Osteoblast (primary cell): ENCODE results near the gene NPY4R. TPM values are rescaled to one million over a fixed set of nuclear protein-coding genes. Genes with fewer than 3 reads are reported as not detected.
"Not testable (repeated sequence)": the region's sequence is repeated elsewhere in the genome, so short reads cannot be mapped to it uniquely, and the experiment has no call there.

Experiments
- DNase-seq: peaks from one replicate; pipeline ENCODE4 v3.0.0; 2011; ENCODE audit warnings: low spot score, mixed read lengths; ENCODE audit not compliant: insufficient read length; ENCODE audit errors: missing footprints
- H2AFZ ChIP-seq: 2 replicates; pipeline ENCODE4 v1.6.0; 2011; ENCODE audit warnings: mild to moderate bottlenecking, low read length
- H3K27ac ChIP-seq: 2 replicates; pipeline ENCODE4 v1.5.1; 2011; ENCODE audit warnings: mild to moderate bottlenecking, low read depth, low read length, moderate library complexity
- H3K27me3 ChIP-seq: 2 replicates; pipeline ENCODE4 v1.6.0; 2012; ENCODE audit warnings: mild to moderate bottlenecking, control low read depth, inconsistent platforms, low read length, moderate library complexity; ENCODE audit not compliant: insufficient read depth
- H3K36me3 ChIP-seq: 2 replicates; pipeline ENCODE4 v1.5.1; 2011; ENCODE audit warnings: mild to moderate bottlenecking, low read length, control low read depth, moderate library complexity; ENCODE audit not compliant: insufficient read depth
- H3K4me1 ChIP-seq: 2 replicates; pipeline ENCODE4 v1.5.1; 2011; ENCODE audit warnings: mild to moderate bottlenecking, low read length, control low read depth, moderate library complexity; ENCODE audit not compliant: insufficient read depth
- H3K4me2 ChIP-seq: 2 replicates; pipeline ENCODE4 v1.6.0; 2011; ENCODE audit warnings: mild to moderate bottlenecking, low read length; ENCODE audit not compliant: insufficient read depth
- H3K4me3 ChIP-seq: fragments of 200-600 bp; sonication (generic); 3 replicates; pipeline ENCODE4 v1.5.1; 2012; ENCODE audit warnings: mild to moderate bottlenecking, low read length, inconsistent platforms; ENCODE audit not compliant: insufficient read depth
- H3K79me2 ChIP-seq: 2 replicates; pipeline ENCODE4 v1.6.0; 2012; ENCODE audit warnings: mild to moderate bottlenecking, low read length, control low read depth, inconsistent platforms; ENCODE audit not compliant: insufficient read depth
- H3K9me3 ChIP-seq: 2 replicates; pipeline ENCODE4 v1.5.1; 2011; ENCODE audit warnings: low read depth, low read length, control low read depth
- H4K20me1 ChIP-seq: 2 replicates; pipeline ENCODE4 v1.6.0; 2012; ENCODE audit warnings: mild to moderate bottlenecking, low read length, control low read depth; ENCODE audit not compliant: insufficient read depth
- total RNA-seq: library from RNA; depleted of rRNA; stranded (reverse); fragments of >200 nt; gene quantifications from 2 replicates; pipeline ENCODE4 v1.2.3, GENCODE V29; 2012

NPY4R gene
- total RNA-seq, 1 donor = 0.36 TPM

GRCh38 chr10:46470134-46470533, 4.4 kb upstream of the NPY4R start:
- not testable (repeated sequence) for H3K79me2 ChIP-seq, H3K4me3 ChIP-seq

DNA sequence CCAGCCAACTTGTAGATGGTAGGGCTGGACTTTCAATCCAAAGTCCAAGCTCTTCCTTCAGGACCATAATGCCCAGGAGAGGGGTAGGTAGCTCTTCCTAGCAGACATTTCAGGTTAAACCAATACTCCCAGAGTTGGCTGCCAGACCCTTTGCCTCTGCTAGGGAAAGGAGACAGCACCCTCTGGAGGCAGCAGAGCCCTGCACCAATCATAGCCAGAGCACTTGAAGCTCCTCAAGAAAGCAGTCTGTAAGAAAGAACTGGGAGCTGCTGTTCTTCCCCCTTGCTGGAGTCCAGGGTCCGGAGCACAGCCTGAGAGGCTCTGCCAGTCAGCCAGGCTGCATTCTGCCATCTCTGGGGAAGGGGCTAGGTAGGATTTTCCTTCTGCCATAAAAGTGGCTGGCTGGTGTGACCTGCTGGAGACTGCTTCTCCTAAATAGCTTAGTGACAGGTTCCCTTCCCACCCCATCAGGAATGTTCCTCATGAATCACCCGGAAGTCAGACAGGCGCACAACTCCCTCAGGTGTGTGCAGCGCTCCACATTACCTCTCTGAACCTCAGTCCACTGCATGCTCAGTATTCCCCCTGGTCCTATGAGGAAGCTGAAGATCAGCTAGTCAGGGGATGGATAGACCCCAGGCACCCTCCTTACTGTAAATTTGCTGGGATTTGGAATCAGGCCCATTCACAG, 2.5 kb upstream of the NPY4R start:
- not testable (repeated sequence) for H3K36me3 ChIP-seq, H3K9me3 ChIP-seq, H3K4me2 ChIP-seq, H3K4me1 ChIP-seq, DNase-seq, H3K27me3 ChIP-seq, H4K20me1 ChIP-seq, H3K4me3 ChIP-seq, H3K27ac ChIP-seq, H3K79me2 ChIP-seq, H2AFZ ChIP-seq

More at GRCh38 chr10:46470134-46470533, 4.4 kb upstream of the NPY4R start:
- DNase-seq, H3K36me3 ChIP-seq, H4K20me1 ChIP-seq, H3K27me3 ChIP-seq, H3K4me2 ChIP-seq, H2AFZ ChIP-seq, H3K4me1 ChIP-seq, H3K27ac ChIP-seq, H3K9me3 ChIP-seq: not testable (repeated sequence)

GRCh38 chr10:46463608-46464007, 2.1 kb downstream of the NPY4R start:
- DNase-seq, H3K4me1 ChIP-seq, H3K79me2 ChIP-seq, H2AFZ ChIP-seq, H3K9me3 ChIP-seq, H3K36me3 ChIP-seq, H3K4me3 ChIP-seq, H3K27ac ChIP-seq, H3K4me2 ChIP-seq, H3K27me3 ChIP-seq, H4K20me1 ChIP-seq: not testable (repeated sequence)

DNA sequence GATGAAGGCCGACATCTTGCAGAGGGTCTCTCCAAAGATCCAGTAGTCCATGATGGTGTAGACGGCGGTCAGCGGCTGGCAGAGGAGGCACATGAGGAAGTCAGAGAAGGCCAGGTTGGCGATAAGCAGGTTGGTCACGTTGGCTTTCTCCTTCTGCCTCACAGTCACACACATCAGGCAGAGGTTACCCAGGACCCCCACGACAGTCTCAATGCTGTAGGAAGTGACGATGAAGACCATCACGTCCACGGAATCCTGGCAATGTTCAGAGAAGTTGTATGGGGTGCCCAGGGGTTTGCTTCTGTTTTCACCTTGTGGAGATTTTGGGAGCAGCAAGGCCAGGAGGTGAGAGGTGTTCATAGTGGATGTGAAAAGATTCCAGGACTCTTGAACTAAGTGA, 3.5 kb downstream of the NPY4R start:
- not testable (repeated sequence) for H3K27me3 ChIP-seq, H3K4me2 ChIP-seq, H4K20me1 ChIP-seq, DNase-seq, H2AFZ ChIP-seq, H3K36me3 ChIP-seq, H3K4me1 ChIP-seq, H3K79me2 ChIP-seq, H3K27ac ChIP-seq, H3K9me3 ChIP-seq, H3K4me3 ChIP-seq

GRCh38 chr10:46459579-46459978, 6.2 kb downstream of the NPY4R start:
- not testable (repeated sequence) for H3K36me3 ChIP-seq, H4K20me1 ChIP-seq, DNase-seq, H2AFZ ChIP-seq, H3K27ac ChIP-seq, H3K4me3 ChIP-seq, H3K4me2 ChIP-seq, H3K79me2 ChIP-seq, H3K9me3 ChIP-seq, H3K4me1 ChIP-seq, H3K27me3 ChIP-seq

DNA sequence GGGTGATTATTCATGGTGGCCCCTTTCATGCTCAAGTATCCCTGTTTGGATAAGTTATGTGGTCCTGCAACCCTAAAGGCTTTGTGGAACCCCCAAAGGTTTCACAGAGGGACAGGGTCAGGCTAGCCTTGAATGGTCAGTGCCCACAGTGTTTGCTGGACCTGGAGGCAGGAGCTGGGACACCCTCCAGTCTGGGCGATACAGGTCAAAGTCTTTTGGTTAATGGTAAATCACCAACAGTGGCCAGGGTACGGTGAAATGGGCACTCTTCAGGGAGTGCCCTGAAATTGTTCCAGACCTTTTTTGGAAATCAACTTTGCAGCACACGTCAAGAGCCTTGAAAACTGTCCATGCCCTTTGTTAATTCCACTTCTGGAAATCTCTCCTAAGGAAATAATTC, 8.7 kb downstream of the NPY4R start:
- not testable (repeated sequence) for H3K27me3 ChIP-seq, H3K4me1 ChIP-seq, H3K9me3 ChIP-seq, H3K4me2 ChIP-seq, H4K20me1 ChIP-seq, DNase-seq, H3K27ac ChIP-seq, H3K79me2 ChIP-seq, H3K36me3 ChIP-seq, H2AFZ ChIP-seq, H3K4me3 ChIP-seq

- not testable (repeated sequence) for H2AFZ ChIP-seq, H3K4me1 ChIP-seq, H3K9me3 ChIP-seq, H3K27ac ChIP-seq, H3K27me3 ChIP-seq, DNase-seq, H4K20me1 ChIP-seq, H3K4me3 ChIP-seq, H3K79me2 ChIP-seq, H3K4me2 ChIP-seq, H3K36me3 ChIP-seq
Measured at GRCh38 chr10:46455992-46456391, 9.8 kb downstream of the NPY4R start.

- not testable (repeated sequence) for H3K36me3 ChIP-seq, DNase-seq, H4K20me1 ChIP-seq
Measured at GRCh38 chr10:46451365-46451764, 14.4 kb downstream of the NPY4R start.

DNA sequence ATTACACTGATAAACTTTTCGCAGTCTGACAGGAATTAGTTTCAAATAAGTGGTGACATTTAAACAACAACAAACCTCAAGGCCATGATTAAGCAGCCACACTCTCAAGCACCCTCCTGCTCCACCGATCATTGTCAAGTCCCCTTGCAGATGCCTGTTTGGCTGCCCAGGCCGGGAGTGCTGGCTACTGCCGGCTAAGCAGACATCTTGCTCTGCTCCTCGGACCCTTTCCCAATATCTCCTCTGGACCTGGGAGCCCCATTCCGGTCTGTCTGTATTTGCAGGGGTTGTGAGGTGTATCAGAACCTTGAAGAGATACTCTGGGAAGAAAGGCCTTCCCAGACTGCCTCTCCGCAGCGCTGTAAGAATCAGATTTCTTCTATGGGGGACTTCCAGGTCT, 14.9 kb downstream of the NPY4R start:
- not testable (repeated sequence) for DNase-seq, H3K27me3 ChIP-seq, H3K79me2 ChIP-seq, H3K4me3 ChIP-seq, H3K9me3 ChIP-seq, H3K36me3 ChIP-seq, H3K4me1 ChIP-seq, H3K4me2 ChIP-seq, H2AFZ ChIP-seq, H4K20me1 ChIP-seq, H3K27ac ChIP-seq

More at GRCh38 chr10:46451365-46451764, 14.4 kb downstream of the NPY4R start:
- H3K9me3 ChIP-seq, H3K4me2 ChIP-seq, H3K4me3 ChIP-seq, H2AFZ ChIP-seq, H3K27ac ChIP-seq, H3K79me2 ChIP-seq, H3K27me3 ChIP-seq, H3K4me1 ChIP-seq: not testable (repeated sequence)
